Activated effector memory CD4-positive, alpha-beta T cell treated with Interleukin-2 at 50 U/mL for 16 hours (primary cell): ENCODE data around the gene EFHB.
"Not testable (repeated sequence)": the region's sequence is repeated elsewhere in the genome, so short reads cannot be mapped to it uniquely, and the experiment has no call there.

Source experiments
- DNase-seq: peaks from one replicate; pipeline ENCODE4 v3.0.0-alpha.2; 2020

EFHB gene

GRCh38 chr3:19934098-19934566, at the start of gene EFHB:
TSS of gene EFHB (minus strand) at chr3:19934217. CDS start at chr3:19934018, 199 bp downstream.
- DNase-seq, result no peak

DNA sequence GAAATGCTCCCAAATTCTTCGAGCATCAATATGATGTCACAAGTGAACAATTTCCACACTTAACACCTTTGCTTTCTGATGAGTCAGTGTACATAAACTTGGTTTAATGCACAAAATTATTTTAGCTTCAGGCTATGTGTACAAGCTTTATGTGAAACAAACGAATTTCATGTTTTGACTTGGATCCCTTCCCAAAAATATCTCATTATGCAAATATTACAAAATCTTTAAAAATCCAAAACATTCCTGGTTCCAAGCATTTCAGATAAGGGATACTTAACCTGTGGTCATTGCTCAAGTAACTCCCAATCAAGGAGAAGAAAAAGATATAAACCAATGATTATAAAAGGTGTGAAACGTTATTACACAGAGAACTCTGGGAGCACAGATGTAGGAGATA, 38.0 kb upstream of the EFHB start:
- DNase-seq, result no peak

- DNase-seq, result no peak
These were observed 36.3 kb upstream of the EFHB start for GRCh38 chr3:19970327-19970726.

- no peak for DNase-seq
These were observed 33.8 kb upstream of the EFHB start for GRCh38 chr3:19967812-19968211.

DNA sequence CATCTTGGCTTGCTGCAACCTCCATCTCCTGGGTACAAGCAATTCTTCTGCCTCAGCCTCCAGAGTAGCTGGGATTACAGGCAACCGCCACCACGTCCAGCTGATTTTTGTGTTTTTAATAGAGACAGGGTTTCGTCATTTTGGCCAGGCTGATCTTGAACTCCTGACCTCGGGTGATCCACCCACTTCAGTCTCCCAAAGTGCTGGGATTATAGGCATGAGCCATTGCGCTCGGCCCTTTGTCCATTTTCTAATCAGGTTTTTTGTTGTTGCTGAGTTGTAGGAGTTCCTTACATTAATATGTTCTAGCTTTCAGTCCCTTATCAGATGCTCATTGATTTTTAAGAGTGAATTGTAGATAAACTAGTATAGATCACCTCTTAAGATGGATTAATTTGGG, 33.2 kb upstream of the EFHB start:
- DNase-seq, result no peak

GRCh38 chr3:19961960-19962359, 27.9 kb upstream of the EFHB start:
- DNase-seq, result no peak

DNA sequence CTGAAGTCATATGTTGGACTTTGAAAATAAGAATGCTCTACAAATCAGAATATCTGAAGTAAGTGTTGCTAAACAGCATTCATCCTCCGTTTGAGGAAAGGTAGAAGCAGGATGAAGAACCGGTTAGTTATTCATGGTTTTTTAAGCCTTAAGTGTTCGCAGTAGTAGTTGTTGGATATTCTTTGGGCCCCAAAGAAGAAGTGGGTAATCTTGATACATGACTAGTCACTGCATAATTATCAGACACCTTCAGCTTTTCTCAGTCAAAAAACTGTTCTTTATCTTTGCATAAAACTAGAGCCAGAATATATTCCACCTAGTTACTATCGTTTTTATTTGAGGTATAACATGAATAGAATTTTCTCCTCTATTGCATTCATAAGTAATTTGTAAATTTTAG, 26.7 kb upstream of the EFHB start:
- DNase-seq, result no peak

- no peak for DNase-seq
These were observed 25.5 kb upstream of the EFHB start for GRCh38 chr3:19959505-19959904.

GRCh38 chr3:19957354-19957753, 23.3 kb upstream of the EFHB start:
- DNase-seq, result not testable (repeated sequence)

DNA sequence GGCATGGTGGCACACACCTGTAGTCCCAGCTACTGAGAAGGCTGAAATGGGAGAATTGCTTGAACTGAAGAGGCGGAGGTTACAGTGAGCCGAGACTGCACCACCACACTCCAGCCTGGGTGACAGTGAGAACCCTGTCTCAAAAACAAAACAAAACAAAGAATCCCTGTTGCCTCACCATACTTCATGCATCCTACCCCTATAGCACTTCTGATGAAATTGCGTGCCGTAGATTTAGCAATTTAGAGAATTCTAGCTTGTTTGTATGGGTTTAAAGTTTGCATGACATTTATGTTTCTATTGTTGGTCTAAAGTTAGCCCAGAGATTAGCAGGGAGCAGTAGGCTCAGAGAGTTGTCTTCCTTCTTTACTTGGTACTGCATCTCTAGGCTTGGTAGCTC, 20.7 kb upstream of the EFHB start:
- no peak for DNase-seq

- no peak for DNase-seq
These were observed 16.3 kb upstream of the EFHB start for GRCh38 chr3:19950316-19950715.

DNA sequence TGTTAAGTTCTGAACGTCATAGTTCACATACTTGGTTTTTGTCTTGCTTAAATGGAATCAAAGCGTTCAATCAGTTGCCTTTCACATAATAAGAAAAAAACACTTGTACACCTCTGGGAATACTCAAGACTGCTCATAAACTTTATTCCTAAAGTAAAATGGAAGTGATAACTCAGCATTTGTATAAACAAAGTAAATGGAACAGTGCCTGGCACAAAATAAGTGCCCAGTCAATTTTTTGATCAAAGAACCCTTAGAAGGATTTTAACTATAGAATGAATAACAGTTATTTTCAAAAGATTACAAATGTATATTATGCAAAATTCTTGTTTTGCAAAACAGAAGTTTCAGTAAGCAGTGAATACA, 14.2 kb upstream of the EFHB start:
- no peak for DNase-seq

DNA sequence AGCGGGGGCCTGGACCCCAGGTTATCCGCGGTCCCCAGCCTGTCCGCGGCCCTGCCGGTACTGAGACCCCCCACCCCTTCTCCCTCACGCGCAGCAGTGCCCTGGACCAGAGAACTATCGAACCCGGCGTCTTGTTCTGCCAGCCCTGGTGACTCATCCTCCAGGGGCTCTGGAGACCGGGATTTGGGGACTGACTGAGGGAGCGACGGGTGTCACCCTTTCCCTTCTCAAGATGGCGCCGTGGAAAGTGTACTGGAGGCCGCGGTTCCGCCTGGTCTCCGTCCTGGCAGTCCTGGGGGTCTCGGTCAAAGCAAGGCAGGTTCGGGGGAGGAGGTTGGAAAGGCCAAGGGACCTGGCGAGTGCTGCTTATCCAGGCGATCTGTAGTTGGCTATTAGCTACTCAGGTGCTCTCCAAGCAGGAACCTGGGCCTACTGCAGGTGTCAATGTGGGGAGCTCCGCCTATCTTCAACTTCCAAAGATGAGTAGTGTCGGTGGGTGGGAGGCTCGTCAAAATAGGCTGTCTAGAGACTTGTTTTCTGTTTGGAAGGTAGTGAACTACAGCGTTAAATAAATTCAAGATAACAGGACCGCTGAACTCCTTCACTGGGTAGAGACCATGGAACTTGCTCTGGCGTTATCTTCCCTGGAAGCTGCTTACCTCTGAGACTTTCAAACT, 13.7 kb upstream of the EFHB start:
- DNase-seq, result peak; percentile 29

DNA sequence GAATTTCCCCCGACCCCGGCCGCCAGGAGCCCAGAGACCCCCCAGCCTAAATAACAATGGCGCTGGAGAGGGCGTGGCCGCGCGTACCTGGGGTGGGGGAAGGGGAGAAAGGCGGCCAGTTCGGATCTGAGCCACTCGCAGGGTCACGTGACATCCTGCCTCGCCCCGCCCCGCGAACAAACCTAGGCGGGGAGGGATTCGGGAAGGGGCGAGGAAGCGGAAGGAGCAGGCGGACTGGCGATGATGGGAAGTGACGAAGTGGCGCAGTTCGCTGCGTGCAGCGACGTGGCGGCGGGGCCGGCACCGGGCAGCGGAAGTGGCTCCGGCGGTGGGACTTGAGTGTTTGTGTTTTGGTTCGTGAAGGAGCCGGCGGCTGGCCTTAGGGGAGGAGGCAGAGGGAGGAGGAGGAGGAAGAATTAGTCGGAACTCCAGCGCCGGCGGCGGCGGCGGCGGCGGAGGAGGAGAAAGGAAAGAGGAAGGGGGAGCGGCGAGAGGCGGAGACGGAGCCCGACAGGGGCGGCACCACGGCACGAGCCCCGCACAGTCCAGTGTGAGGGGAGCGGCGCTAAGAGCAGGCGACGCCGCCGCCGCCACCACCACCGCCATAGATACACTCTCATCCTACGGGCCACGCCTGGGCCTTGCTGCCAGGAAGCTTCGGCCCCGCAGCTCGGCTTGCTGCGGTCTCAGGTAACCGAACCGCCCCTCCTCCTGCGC, 13.0 kb upstream of the EFHB start, which contains the start of gene RAB5A:
TSS of gene RAB5A (plus strand) at position 266 of the 717 bp plus-strand sequence. CDS start 3,802 bp downstream, outside the sequence.
- peak; percentile 95 for DNase-seq

DNA sequence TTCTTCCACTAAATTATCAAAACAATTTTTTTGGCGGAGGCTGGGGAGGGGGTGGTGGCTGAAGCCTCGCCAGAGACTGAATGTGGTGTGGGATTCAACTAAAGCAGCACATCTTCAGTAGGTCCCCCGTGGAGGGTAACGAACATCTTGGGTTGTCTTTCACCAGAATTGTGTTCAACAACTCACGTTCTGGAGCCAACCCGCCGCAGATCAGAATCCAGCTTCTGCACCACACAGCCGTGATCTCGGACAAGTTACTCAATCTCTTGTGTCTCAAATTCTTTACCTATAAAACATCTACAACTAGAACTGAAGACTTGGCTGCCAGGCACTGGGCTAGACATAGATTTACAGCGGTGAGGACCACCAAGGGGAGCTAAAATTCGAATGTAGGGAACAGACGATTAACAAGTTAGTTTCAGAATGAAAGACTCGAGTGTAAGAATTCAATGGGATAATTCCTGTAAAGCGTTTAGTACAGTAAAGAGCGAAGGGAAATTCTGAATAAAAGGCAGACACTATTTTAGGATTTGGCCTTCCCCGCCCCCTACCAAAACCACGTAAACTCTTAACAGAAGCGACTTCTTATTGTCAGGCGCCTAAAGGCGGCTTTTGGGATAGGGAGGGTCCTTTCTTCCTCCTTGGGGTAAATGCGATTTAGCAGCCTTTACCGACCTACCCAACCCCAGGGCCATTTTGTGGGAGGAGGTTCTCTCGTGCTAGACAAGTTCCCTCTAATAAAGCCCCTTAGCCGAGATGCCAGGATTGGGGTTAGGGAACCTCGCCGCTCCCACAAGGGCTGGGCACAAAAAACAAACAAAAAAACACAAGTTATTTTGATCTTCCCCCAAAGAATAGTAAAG, 12.2 kb upstream of the EFHB start:
- DNase-seq, result no peak

GRCh38 chr3:19945534-19945933, 11.5 kb upstream of the EFHB start:
- DNase-seq, result no peak

DNA sequence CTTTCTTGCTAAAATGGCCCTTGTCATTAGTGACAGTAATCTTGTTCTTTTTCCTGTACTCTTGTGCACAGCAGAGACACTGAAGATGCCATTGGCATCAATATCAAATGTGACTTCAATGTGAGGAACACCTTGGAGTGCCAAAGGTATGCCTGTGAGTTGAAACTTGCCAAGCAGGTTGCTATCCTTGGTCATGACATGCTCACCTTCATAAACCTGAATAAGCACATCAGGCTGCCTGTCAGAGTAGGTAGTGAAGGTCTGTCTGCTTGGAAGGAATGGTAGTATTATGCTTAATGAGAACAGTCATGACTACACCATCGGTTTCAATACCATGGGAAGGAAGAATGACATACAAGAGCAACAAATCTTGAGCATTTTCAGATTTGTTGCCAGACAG, 6.6 kb upstream of the EFHB start:
- no peak for DNase-seq

DNA sequence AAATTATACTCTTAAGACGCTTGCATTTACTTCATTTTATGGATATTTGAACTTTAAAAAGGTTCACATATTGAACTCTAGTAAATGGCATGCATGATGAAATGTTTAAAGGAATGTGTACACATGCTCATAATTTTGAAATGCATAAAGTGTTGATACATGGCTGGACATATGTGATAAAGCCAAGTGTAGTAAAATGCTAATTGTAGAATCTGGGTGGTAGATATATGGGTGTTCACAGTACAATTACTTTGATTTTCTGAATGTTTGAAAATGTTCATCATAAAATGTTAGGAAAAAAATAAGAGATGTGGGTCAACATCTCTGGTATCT, 4.2 kb upstream of the EFHB start:
- no peak for DNase-seq

- no peak for DNase-seq
These were observed 3.7 kb upstream of the EFHB start for GRCh38 chr3:19937459-19938294.

DNA sequence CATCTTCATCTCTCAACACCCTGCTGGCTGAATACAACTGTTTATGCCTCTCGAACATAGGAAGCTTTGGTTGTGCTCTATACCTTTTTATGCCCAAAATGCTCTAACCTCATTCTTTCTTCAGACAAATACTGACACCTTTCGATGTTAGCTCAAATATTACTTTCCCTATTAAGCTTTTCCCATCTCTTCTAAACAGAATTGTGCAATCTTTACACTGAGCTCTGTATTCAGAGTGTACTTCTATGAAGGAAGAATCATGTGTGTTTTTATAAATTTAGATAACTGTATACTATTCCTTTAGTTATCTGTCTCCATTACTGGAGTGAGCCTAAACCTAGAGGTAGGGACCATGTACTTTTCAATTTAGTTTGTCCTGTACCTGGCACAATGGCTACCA, 1.6 kb downstream of the EFHB start:
- DNase-seq, result no peak

GRCh38 chr3:19931767-19932188, 2.2 kb downstream of the EFHB start:
- no peak for DNase-seq

DNA sequence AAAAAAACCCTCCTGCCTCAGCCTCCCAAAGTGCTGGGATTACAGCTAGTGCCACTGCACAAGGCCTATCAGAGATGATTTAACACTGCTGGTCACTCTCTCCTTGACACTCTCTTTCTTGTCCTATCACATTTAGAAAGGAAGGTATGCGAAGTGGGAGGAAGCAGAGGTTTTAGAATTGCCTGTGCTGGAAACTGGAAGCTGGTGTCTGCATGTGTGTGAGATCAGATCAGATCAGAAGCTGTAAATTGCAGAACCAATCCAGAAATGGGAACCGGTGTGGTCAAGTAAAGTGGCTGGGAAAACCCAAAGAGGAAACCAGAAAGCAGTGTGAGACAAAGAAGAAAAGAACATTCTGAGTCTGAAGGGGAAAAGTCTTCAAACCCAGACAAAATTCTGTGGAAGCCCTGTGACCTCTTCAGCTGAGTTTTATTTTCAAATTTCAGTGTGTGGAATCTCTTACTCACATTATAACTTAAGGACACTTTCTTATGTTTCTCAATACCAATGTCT, 2.8 kb downstream of the EFHB start:
- no peak for DNase-seq
